ENCODE data around the gene TMEM140.
"Not testable (repeated sequence)": the region's sequence is repeated elsewhere in the genome, so short reads cannot be mapped to it uniquely, and the experiment has no call there.

Gene TMEM140

GRCh38 chr7:135158874-135159273 is 11.0 kb downstream of the TMEM140 start:
- DNase-seq (ENCODE audit: low spot score), result no peak

DNA sequence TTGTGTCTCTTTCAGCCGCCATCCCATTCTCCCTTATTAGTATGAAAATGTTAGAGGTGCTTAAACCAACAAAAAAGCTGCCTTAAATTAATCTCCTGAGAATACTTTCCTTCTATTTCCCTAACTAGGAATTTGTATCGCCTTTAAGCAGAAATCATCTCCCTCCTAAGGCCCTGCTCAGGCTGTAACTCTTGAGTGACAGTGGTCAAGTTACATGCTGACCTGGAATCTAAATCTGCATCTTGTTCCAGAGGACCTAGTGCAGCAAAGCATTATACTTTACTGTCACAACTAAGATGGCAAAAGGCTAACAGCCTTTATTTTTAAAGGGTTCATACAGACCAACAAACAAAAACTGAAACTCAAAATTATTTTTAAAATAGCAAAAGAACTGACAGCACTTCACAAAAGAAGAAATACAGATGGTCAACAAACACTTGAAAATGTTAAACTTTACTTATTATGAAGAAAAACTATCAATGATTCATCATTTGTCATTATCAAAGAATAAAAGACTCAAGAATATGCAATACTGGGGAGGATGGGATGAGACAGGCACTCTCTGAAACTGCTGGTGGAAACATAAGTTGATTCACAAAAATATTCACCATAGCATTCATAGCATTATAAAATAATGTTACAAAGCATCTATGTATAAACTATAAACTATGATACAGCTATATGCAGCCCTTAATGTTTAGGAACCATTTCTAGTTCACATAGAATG is 11.7 kb downstream of the TMEM140 start:
- no peak for DNase-seq (ENCODE audit: low spot score)

- DNase-seq (ENCODE audit: low spot score), result no peak
Observed at GRCh38 chr7:135160098-135160857, 12.4 kb downstream of the TMEM140 start.

- no peak for DNase-seq (ENCODE audit: low spot score)
Observed at GRCh38 chr7:135160858-135161653, 13.2 kb downstream of the TMEM140 start.

DNA sequence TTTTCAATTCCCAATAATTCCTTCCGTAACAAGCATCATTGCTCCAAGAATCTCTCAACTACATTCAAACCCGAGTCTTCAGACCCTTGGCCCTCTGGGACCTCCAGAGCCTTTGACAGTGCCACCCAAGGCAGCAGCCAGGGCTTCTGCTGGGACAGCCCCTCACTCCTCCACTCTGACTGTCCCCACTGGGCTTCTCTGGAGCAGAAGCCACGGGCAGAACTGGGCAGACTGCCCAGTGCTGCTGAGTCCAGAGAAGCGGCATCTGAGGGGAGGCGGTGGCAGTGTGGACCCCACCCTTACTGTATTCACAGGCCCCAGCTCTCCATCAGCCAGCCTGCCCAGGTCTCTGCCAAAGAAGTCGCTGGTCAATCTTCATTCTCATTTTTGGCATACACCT is 13.8 kb downstream of the TMEM140 start:
- no peak for DNase-seq (ENCODE audit: low spot score)

DNA sequence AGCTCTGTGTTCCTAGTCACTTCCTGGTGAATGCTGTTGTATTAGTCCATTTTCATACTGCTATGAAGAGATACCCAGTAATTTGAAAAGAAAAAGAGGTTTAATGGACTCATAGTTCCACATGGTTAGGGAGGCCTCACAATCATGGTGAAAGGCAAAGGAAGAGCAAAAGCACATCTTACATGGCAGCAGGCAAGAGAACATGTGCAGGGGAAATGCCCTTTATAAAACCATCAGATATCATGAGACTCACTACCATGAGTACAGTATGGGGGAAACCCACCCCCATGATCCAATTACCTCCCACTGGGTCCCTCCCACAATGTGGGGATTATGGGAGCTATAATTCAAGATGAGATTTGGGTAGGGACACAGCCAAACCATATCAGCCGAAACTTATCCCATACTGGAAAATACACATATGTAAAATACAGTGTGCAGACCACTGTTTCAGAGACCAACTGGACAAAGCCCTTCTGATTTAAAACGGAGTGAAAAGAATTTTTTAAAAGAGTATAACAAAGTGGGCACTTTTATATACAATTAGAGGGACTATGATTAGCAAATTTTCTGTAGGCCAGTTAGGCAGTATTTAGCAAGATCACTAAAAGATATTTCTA is 14.6 kb downstream of the TMEM140 start:
- no peak for DNase-seq (ENCODE audit: low spot score)

DNA sequence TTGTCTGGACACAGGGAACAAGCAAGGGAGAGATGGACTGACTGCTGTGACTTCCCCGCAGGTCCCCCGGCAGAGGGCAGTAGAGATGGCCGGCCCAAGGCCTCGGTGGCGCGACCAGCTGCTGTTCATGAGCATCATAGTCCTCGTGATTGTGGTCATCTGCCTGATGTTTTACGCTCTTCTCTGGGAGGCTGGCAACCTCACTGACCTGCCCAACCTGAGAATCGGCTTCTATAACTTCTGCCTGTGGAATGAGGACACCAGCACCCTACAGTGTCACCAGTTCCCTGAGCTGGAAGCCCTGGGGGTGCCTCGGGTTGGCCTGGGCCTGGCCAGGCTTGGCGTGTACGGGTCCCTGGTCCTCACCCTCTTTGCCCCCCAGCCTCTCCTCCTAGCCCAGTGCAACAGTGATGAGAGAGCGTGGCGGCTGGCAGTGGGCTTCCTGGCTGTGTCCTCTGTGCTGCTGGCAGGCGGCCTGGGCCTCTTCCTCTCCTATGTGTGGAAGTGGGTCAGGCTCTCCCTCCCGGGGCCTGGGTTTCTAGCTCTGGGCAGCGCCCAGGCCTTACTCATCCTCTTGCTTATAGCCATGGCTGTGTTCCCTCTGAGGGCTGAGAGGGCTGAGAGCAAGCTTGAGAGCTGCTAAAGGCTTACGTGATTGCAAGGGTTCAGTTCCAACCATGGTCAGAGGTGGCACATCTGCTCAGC is 16.6 kb downstream of the TMEM140 start:
- DNase-seq (ENCODE audit: low spot score), result no peak

GRCh38 chr7:135165862-135166261 is 18.0 kb downstream of the TMEM140 start:
- no peak for DNase-seq (ENCODE audit: low spot score)

DNA sequence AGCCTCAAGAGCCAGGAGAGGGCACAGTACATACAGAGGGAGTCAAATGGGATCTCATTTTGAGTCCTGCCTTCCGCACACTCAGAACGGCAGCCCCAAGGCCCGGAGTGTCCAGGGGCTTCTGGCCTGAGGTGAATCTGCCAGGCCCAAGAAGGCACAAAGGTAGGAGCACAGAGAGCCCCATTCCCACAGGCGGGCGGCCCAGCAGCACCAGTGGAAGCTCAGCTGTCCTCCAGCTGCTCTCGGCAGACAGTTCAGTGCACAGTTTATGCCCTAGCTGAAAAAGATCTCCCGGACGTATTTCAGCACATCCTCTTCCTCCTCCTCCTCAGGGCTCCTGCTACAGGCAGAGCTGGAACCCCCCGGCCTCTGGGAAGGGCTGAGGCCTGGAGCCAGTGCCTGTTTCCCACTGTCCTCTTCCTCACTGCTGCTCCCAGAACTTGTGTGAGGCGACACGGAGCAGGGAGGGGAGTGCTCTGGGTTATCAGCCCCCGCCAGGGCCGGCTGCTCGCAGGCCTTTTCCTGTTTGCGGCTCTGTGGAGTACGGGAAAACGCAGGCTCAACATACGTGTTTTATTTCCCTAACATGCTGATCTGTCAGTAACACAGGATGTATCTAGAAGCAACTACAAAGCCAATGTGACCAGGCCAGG is 18.6 kb downstream of the TMEM140 start:
- no peak for DNase-seq (ENCODE audit: low spot score)

GRCh38 chr7:135167365-135167917 is 19.6 kb downstream of the TMEM140 start:
- DNase-seq (ENCODE audit: low spot score), result no peak

DNA sequence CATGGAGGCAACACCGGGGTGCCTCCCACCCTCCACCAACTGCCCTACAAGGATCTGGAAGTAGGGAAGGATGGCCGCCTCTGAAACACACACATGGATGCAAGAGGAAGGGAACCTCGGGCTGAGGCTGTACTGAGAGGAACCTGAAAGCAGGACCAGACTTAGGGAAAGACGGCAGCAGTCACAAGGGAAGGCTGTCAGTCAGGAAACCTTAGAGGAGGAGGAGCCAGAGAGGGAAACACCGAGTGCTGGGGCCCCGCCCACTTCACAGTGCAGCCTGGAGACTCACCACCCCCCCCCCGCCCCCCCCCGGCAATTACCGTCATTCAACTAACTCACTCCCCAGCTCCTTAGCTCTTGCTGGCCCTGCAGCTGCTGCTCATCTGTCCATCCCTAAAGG is 20.1 kb downstream of the TMEM140 start:
- DNase-seq (ENCODE audit: low spot score), result no peak

GRCh38 chr7:135168489-135169140 is 20.7 kb downstream of the TMEM140 start:
- no peak for DNase-seq (ENCODE audit: low spot score)

DNA sequence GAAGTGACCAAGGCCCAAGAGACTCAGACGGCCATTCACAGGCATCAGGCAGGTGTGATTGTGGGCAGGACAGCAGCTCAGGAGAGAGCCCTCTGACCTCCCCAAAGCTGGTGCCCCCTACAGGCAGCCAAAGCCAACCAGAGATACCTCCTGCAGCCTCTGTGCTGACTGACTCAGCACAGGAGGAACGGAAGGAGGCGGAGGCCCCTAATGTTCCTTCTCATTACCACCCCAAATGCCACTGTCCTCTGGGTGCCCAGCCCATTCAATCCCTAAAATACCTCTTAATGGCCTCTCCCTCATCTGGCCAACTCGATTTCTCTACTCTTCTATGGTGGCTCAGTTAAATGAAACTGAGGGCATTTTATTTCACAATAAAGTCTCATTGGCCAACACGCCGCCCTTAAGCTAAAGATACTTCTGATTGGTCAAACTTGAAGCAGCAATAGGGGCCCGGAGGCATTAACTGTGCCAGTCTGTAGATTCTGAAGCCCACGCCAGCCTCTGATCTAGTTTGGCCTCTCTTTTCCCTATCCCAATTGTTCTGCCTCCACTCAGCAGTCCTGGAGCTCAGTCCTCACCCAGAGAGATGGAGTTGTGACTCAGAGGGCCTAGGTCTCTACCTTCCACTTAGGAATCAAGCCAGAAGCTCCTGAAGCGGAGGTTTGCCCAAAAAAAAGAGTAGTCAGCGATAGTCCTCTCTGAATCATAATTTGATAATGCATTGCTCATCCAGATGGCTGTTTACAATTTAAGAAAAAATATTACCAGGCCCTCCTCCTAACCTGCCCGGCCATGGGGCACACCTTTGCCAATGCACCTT is 21.5 kb downstream of the TMEM140 start:
- DNase-seq (ENCODE audit: low spot score), result no peak

DNA sequence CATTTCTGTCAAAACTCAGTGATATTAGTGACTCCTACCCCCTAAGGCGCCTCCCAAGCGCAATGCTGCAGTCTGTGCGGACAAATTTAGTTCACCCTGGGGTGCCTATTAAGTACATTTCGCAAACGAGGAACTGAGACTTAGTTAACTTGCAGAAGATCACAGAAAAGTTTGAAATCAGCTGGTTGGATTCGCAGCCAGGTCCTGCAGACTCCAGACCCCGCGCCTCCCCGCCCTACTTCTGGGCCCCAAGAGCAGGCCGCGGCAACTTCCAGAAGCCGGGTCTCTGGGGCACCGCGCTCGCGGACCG is 22.0 kb downstream of the TMEM140 start:
- DNase-seq (ENCODE audit: low spot score), result no peak

GRCh38 chr7:135170274-135170997 is 22.6 kb downstream of the TMEM140 start, which contains the start of gene CYREN:
CYREN (minus strand) TSS chr7:135170707; CDS start chr7:135168922, 1,785 bp downstream.
- DNase-seq (ENCODE audit: low spot score), result peak; percentile 94

DNA sequence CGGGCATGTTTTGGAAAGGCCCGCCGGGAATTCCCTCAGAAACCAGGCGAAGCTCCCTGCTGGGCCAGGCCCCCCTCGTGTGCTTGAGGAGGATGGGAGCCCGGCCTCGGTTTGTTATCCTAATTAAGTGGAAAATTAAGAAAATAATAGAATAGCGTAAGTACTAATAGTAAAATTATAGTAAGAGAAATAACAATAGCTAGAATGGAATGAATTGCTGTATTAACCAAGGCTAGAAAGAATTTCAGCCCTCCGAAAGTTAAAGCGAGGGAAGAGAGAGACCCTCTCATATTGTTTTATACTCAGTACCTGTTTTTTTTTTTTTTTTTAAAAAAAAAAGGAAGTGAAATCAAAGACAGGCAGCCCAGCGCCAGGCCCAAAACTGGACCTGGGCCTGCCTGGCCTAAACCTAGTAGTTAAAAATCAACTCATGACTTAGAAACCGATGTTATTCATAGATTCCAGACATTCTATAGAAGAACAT is 23.2 kb downstream of the TMEM140 start:
- not testable (repeated sequence) for DNase-seq (ENCODE audit: low spot score)

- not testable (repeated sequence) for DNase-seq (ENCODE audit: low spot score)
Observed at GRCh38 chr7:135171581-135172291, 23.9 kb downstream of the TMEM140 start.

Data from SK-N-DZ (cell line).